GM10266 (cell line): Measurements from ENCODE around the gene SDK1.

Experiments
- DNase-seq: peaks from one replicate; pipeline ENCODE4 v3.0.0; 2012; ENCODE audit errors: extremely low spot score
- CTCF ChIP-seq: IDR thresholded peaks from 2 replicates; pipeline ENCODE4 v1.5.1; 2012; ENCODE audit warnings: mild to moderate bottlenecking, low read depth; ENCODE audit not compliant: control insufficient read depth, insufficient read depth; ENCODE audit errors: missing control alignments

The SDK1 gene

GRCh38 chr7:4018601-4019316 is 717.7 kb downstream of the SDK1 start:
- no peak for DNase-seq
- no peak for TF ChIP-seq CTCF

GRCh38 chr7:4020086-4020485 is 719.0 kb downstream of the SDK1 start:
- no peak for DNase-seq
- no peak for TF ChIP-seq CTCF

- TF ChIP-seq CTCF = no peak
Measured at GRCh38 chr7:4021413-4021812, 720.4 kb downstream of the SDK1 start.

GRCh38 chr7:4022265-4022664 is 721.2 kb downstream of the SDK1 start:
- TF ChIP-seq CTCF = no peak
- no peak for DNase-seq

More at GRCh38 chr7:4021413-4021812, 720.4 kb downstream of the SDK1 start:
- DNase-seq = no peak

- no peak for TF ChIP-seq CTCF
- DNase-seq = no peak
Measured at GRCh38 chr7:4023502-4023901, 722.5 kb downstream of the SDK1 start.

- no peak for TF ChIP-seq CTCF
Measured at GRCh38 chr7:4024133-4024532, 723.1 kb downstream of the SDK1 start.

GRCh38 chr7:4024806-4025205 is 723.8 kb downstream of the SDK1 start:
- TF ChIP-seq CTCF = no peak
- DNase-seq = no peak

More at GRCh38 chr7:4024133-4024532, 723.1 kb downstream of the SDK1 start:
- DNase-seq = no peak
